Heart left ventricle (tissue), 13 donors: ENCODE results near the gene GNA15.

ENCODE experiments used
- POLR2A ChIP-seq, 2 donors: fragments of 450-650 bp; IDR thresholded peaks; one replicate each; pipeline ENCODE4 v1.6.1; 2017; ENCODE audit warnings: antibody characterized with exemption in 2 of 2, mild to moderate bottlenecking in 2 of 2, moderate library complexity in 2 of 2
- TF ChIP-seq, protein P1 (sequence below), 12 donors: fragments of 200-600 bp; sonication (generic) in 4 of 12; IDR thresholded peaks; one replicate each; pipeline versions ENCODE4 v1.5.0 to v1.8.0; 2018 to 2022; ENCODE audit warnings: antibody characterized with exemption in 12 of 12, mild to moderate bottlenecking in 5 of 12
- donor health status: ischemic (EF 13 %, LVEDD 7.1; RV severe dilation, severe dysfunction).
- donor health status: DM: no; HTN: yes; CAD: no.
- donor health status: DM: no; HTN: no; CAD: no.
- donor health status: ischemic (EF 25% LVEDD 6.9; RV normal size, moderate dysfunction).
- donor health status: ischemic (EF 25% LVEDD 5.7; RV mildly dilated, moderate dysfunction).
- donor health status: ischemic (EF 35%, LVEDD 5.7; RV mildly dilated, moderate dysfunction).
- donor health status: nonischemic (EF 11% LVEDD 7.7; RV severe dilation, severe dysfunction).
- donor health status: DM: yes; HTN: yes; CAD: no.
- donor health status: PGD.
- donor health status: ischemic (EF 29% LVEDD 5.4; RV normal size, mild dysfunction).
- donor health status: nonischemic (EF 23%, LVEDD 6.1; RV moderate dilation, normal function).

DNA sequence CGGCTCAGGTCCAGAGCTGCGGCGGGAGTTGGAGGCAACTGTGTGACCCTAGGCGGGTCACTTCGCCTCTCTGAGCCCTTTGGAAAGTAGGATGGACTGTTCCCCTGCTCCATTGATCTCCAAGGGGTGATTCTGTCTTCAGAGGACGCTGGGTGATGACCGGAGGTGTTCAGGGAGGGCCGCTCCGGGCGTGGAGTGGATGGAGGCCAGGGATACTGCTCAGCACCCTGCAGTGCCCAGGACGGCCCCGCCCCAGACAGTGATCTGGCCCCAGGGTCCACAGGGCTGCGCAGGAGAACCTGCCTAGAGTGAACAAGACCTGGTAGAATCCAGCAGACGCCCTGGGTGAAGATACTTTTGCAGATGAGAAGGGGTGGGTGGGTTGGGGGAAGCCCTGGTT lies 56.9 kb downstream of the GNA15 start:
- no peak for TF ChIP-seq POLR2A (IDR thresholded peaks at IDR 0.05)
- TF ChIP-seq, protein P1, sequence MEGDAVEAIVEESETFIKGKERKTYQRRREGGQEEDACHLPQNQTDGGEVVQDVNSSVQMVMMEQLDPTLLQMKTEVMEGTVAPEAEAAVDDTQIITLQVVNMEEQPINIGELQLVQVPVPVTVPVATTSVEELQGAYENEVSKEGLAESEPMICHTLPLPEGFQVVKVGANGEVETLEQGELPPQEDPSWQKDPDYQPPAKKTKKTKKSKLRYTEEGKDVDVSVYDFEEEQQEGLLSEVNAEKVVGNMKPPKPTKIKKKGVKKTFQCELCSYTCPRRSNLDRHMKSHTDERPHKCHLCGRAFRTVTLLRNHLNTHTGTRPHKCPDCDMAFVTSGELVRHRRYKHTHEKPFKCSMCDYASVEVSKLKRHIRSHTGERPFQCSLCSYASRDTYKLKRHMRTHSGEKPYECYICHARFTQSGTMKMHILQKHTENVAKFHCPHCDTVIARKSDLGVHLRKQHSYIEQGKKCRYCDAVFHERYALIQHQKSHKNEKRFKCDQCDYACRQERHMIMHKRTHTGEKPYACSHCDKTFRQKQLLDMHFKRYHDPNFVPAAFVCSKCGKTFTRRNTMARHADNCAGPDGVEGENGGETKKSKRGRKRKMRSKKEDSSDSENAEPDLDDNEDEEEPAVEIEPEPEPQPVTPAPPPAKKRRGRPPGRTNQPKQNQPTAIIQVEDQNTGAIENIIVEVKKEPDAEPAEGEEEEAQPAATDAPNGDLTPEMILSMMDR (IDR thresholded peaks at IDR 0.05): no peak
